PC-3 (cell line): ENCODE data around the gene TRPV5.

Source experiments
- CTCF ChIP-seq: fragments of 300-600 bp; sonication (generic); conservative IDR thresholded peaks from 2 replicates; pipeline ENCODE4 v1.5.1; 2017; ENCODE audit warnings: antibody characterized with exemption, low read depth, mild to moderate bottlenecking, low read length
- EZH2phosphoT487 ChIP-seq: fragments of 300-600 bp; sonication (generic); IDR thresholded peaks from 2 replicates; pipeline ENCODE4 v1.6.1; 2018; ENCODE audit warnings: mild to moderate bottlenecking, antibody characterized with exemption, low read length, borderline replicate concordance

DNA sequence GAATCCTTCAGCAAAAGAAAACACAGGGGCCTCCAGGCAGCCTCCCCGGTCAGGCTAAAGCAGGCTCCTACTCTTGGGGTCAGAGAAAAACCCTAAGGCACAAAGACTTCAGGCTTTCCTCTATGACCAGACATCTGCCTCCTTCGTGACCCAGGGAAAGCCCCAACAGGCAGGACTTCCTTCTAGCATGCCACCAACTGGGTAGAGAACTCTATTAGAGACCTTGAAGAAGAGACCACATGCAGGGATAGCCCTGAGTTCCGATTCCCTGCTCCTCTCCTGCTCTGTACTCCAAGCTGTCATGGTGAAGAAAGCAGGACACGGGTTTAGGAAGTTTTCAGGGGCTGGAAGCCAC is 49.3 kb downstream of the TRPV5 start:
- no peak for TF ChIP-seq CTCF
- no peak for TF ChIP-seq EZH2phosphoT487
